Vagina (tissue), 2 donors: ENCODE results near the gene SNTA1.

Source experiments
- POLR2A ChIP-seq, 2 donors: fragments of 450-650 bp; IDR thresholded peaks; one replicate each; pipeline ENCODE4 v1.6.1; 2017; ENCODE audit warnings: antibody characterized with exemption in 2 of 2, mild to moderate bottlenecking in 2 of 2, moderate library complexity in 2 of 2
- TF ChIP-seq, protein P1 (sequence below), 3 experiments: fragments of 450-650 bp in 2 of 3; fragments of 200-600 bp in 1 of 3; sonication (generic) in 1 of 3; IDR thresholded peaks; one replicate each; pipeline ENCODE4 v1.5.1; 2017 to 2019; ENCODE audit warnings: antibody characterized with exemption in 3 of 3, mild to moderate bottlenecking in 2 of 3, moderate library complexity in 2 of 3

DNA sequence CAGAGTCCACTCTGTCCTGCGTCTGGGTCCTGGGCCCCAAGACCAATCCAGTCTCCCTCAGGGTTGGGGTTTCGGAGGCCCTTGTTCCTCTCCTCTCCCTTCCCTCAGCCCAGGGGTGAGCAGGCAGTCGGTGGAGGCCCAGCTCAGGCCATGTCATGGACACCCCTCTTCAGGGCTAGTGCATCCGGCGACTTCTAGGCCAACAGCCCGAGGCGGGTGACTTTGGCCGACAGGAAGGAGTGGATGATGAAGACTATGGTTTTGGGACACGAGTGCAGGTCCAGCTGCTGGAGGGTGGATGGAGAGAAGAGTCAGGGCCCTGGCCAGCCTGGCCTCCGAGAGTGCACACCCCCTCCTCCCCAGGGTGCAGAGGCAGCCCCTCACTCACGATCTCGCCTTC, 35.2 kb downstream of the SNTA1 start:
- TF ChIP-seq, protein P1, sequence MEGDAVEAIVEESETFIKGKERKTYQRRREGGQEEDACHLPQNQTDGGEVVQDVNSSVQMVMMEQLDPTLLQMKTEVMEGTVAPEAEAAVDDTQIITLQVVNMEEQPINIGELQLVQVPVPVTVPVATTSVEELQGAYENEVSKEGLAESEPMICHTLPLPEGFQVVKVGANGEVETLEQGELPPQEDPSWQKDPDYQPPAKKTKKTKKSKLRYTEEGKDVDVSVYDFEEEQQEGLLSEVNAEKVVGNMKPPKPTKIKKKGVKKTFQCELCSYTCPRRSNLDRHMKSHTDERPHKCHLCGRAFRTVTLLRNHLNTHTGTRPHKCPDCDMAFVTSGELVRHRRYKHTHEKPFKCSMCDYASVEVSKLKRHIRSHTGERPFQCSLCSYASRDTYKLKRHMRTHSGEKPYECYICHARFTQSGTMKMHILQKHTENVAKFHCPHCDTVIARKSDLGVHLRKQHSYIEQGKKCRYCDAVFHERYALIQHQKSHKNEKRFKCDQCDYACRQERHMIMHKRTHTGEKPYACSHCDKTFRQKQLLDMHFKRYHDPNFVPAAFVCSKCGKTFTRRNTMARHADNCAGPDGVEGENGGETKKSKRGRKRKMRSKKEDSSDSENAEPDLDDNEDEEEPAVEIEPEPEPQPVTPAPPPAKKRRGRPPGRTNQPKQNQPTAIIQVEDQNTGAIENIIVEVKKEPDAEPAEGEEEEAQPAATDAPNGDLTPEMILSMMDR (IDR thresholded peaks at IDR 0.05) = no peak
- no peak for TF ChIP-seq POLR2A (IDR thresholded peaks at IDR 0.05)
